Astrocyte of the cerebellum (primary cell): ENCODE results near the gene SLC22A8.

Experiments
- DNase-seq: peaks from one replicate; pipeline ENCODE4 v3.0.0-alpha.2; 2011; ENCODE audit warnings: low read depth
- H3K4me3 ChIP-seq: 2 replicates; pipeline ENCODE4 v1.5.1; 2011; ENCODE audit warnings: mild to moderate bottlenecking, low read depth, low read length, moderate library complexity
- CTCF ChIP-seq: IDR thresholded peaks from 2 replicates; pipeline ENCODE4 v1.5.1; 2012; ENCODE audit warnings: low read length, low read depth, moderate library complexity, mild to moderate bottlenecking; ENCODE audit errors: missing control alignments
- in situ Hi-C: cut with HindIII; loops from 2 replicates; pipeline ENCODE4 v1.10.0; 2017; ENCODE audit warnings: low sequenced_read_pairs

SLC22A8 gene

GRCh38 chr11:63012430-63012829, 3.2 kb downstream of the SLC22A8 start:
- no peak for DNase-seq
- TF ChIP-seq CTCF, result no peak
- H3K4me3 ChIP-seq, result no peak overlapping the region
- in situ Hi-C loops, result no loop called here

GRCh38 chr11:63010934-63011439, 4.7 kb downstream of the SLC22A8 start:
- DNase-seq, result no peak
- no peak for TF ChIP-seq CTCF
- H3K4me3 ChIP-seq, result no peak overlapping the region
- in situ Hi-C loops, result no loop called here

GRCh38 chr11:63007920-63008319, 7.7 kb downstream of the SLC22A8 start:
- in situ Hi-C loops, result loop anchor here (5.0 kb wide), 1 partner anchor 101 kb away; no protein-coding TSS in a partner anchor
- TF ChIP-seq CTCF, result no peak
- H3K4me3 ChIP-seq, result no peak overlapping the region
- DNase-seq, result no peak

- H3K4me3 ChIP-seq, result no peak overlapping the region
- DNase-seq, result no peak
- TF ChIP-seq CTCF, result no peak
- in situ Hi-C loops, result no loop called here
Measured at GRCh38 chr11:63001456-63001855, 14.2 kb downstream of the SLC22A8 start.

GRCh38 chr11:62999649-63000048, 16.0 kb downstream of the SLC22A8 start:
- no peak for DNase-seq
- TF ChIP-seq CTCF, result no peak
- in situ Hi-C loops, result no loop called here
- H3K4me3 ChIP-seq, result no peak overlapping the region

GRCh38 chr11:62999156-62999555, 16.5 kb downstream of the SLC22A8 start:
- H3K4me3 ChIP-seq, result no peak overlapping the region
- no peak for DNase-seq
- in situ Hi-C loops, result no loop called here
- no peak for TF ChIP-seq CTCF

- H3K4me3 ChIP-seq, result no peak overlapping the region
- in situ Hi-C loops, result no loop called here
- TF ChIP-seq CTCF, result no peak
- no peak for DNase-seq
Measured at GRCh38 chr11:62996271-62996670, 19.4 kb downstream of the SLC22A8 start.
